Measurements from ENCODE around the gene DEFB131A. TPM values are rescaled to one million over a fixed set of nuclear protein-coding genes. Genes with fewer than 3 reads are reported as not detected.
A peak's percentile ranks its signal among the peaks of the same experiment; 100 is the strongest.
"Not testable (repeated sequence)": the region's sequence is repeated elsewhere in the genome, so short reads cannot be mapped to it uniquely, and the experiment has no call there.

The DEFB131A gene
- total RNA-seq, 1 donor from 2014 or later = not detected

DNA sequence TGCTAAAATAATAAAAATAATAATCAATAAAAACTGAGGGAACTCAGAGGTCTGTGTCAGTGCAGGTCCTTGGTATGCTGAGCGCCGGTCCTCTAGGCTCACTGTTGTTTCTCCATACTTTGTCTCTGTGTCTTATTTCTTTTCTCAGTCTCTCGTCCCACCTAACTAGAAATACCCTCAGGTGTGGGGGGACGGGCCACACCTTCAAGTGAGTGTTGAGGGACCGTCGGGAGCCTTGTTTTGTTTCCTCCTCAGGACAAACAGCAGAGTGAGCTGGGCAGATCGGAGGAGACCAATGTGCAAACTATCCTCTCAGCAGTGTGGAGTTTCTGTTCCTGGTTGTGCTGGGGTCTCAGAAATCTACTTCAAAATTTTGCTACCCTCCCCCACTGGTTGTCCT is 46.3 kb downstream of the DEFB131A start:
- intact Hi-C loops (cut with DNase I); ATAC-seq (ENCODE audit: poor library complexity): not testable (repeated sequence)

DNA sequence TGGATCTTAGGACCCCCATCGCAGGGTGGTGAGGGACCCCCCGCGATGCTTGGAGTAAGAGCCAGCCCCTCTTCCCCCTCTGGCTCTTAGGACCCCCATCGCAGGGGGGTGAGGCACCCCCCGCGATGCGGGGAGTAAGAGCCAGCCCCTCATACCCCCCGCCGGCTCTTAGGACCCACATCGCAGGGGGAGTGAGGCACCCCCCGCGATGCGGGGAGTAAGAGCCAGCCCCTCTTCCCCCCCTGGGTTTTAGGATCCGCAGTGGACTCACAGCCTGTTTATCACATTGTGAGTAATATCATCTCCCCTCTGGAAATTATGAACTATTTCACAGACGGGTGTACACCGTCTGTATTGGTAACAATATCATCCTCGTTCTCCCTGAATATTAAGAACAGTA is 46.8 kb downstream of the DEFB131A start:
- intact Hi-C loops (cut with DNase I); DNase-seq; ATAC-seq (ENCODE audit: poor library complexity): not testable (repeated sequence)

More for the DNA sequence above, 46.3 kb downstream of the DEFB131A start:
- DNase-seq = not testable (repeated sequence)

- DNase-seq; ATAC-seq (ENCODE audit: poor library complexity); intact Hi-C loops (cut with DNase I): not testable (repeated sequence)
These were observed 49.4 kb downstream of the DEFB131A start for GRCh38 chr4:9493589-9493988.

- DNase-seq; ATAC-seq (ENCODE audit: poor library complexity); intact Hi-C loops (cut with DNase I): not testable (repeated sequence)
These were observed 50.2 kb downstream of the DEFB131A start for GRCh38 chr4:9494256-9495035.

DNA sequence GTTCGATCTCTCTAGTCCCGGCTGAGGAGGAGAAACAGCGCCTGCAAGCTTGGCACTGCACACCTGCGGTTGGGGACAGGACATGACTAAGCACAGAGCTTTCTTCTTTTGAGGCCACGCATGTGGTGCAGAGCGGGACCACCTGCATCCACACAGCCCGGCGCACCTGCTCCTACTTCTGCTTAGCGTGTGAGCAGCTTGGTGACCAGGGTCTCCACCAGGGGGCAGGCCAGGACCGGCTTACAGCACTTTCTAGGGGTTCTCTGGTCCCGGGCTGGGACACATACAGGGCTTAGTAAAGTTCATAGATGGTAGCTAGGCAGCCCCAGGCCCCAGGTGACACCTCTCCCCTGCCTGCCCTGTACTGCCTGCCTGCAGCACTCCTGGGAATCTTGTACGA is 51.2 kb downstream of the DEFB131A start:
- DNase-seq = peak; percentile 66
- intact Hi-C loops (cut with DNase I); ATAC-seq (ENCODE audit: poor library complexity): not testable (repeated sequence)

DNA sequence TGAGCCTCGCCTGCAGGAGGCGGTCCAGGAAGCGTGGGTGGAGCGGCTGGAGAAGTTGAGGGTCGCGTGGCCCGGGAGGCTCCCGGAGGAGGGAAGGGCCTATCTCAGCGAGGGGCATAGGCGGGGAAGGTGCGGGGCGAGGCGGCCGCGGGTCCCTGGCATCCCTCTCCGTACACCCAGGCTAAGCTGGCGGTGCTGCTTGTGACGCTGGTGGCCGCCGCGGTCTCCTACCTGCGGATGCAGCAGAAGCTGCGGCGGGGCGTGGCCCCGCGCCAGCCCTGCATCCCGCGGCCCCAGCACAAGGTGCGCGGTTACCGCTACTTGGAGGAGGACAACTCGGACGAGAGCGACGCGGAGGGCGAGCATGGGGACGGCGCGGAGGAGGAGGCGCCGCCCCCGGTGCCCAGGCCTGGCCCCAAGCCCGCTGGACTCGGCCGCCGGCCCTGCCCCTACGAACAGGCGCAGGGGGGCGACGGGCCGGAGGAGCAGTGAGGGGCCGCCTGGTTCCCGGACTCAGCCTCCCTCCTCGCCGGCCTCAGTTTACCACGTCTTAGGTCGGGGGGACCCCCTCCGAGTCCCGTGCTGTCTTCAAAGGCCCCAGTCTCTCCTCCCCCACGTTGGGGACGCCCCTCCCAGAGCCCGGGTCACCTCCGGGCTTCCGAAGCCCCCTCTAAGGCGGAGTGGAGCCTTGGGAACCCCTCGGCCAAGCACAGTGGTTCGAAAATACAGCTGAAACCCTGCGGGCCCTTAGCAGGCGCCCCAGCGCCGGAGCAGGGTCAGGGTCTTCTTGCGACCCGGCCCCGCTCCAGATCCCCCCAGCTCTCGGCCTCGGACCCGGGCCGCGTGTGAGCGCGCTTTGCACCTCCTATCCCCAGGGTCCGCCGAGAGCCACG is 53.6 kb downstream of the DEFB131A start:
- ATAC-seq (ENCODE audit: poor library complexity); DNase-seq; intact Hi-C loops (cut with DNase I): not testable (repeated sequence)

GRCh38 chr4:9498468-9499040 is 54.3 kb downstream of the DEFB131A start:
- DNase-seq; intact Hi-C loops (cut with DNase I); ATAC-seq (ENCODE audit: poor library complexity): not testable (repeated sequence)

GRCh38 chr4:9499974-9500487 is 55.8 kb downstream of the DEFB131A start:
- intact Hi-C loops (cut with DNase I); ATAC-seq (ENCODE audit: poor library complexity); DNase-seq: not testable (repeated sequence)

Other genes with a start within 250 kb of the DEFB131A start
- not detected for gene USP17L10, start 233.8 kb upstream of the DEFB131A start, total RNA-seq
- not detected for gene USP17L11, start 229.0 kb upstream of the DEFB131A start, total RNA-seq
- not detected for gene USP17L12, start 224.3 kb upstream of the DEFB131A start, total RNA-seq
- gene USP17L13, start 219.5 kb upstream of the DEFB131A start, total RNA-seq = not detected
- gene USP17L15, start 210.0 kb upstream of the DEFB131A start, total RNA-seq = not detected
- not detected for gene USP17L17, start 200.5 kb upstream of the DEFB131A start, total RNA-seq
- not detected for gene USP17L18, start 195.8 kb upstream of the DEFB131A start, total RNA-seq
- gene USP17L19, start 191.0 kb upstream of the DEFB131A start, total RNA-seq = not detected
- not detected for gene USP17L20, start 186.3 kb upstream of the DEFB131A start, total RNA-seq
- not detected for gene USP17L21, start 181.5 kb upstream of the DEFB131A start, total RNA-seq
- not detected for gene USP17L22, start 176.8 kb upstream of the DEFB131A start, total RNA-seq
- not detected for gene USP17L24, start 119.2 kb upstream of the DEFB131A start, total RNA-seq
- not detected for gene USP17L25, start 114.5 kb upstream of the DEFB131A start, total RNA-seq
- not detected for gene USP17L26, start 109.8 kb upstream of the DEFB131A start, total RNA-seq
- gene USP17L5, start 105.0 kb upstream of the DEFB131A start, total RNA-seq = not detected
- gene USP17L27, start 100.3 kb upstream of the DEFB131A start, total RNA-seq = not detected
- gene USP17L28, start 95.5 kb upstream of the DEFB131A start, total RNA-seq = not detected
- not detected for gene USP17L29, start 90.8 kb upstream of the DEFB131A start, total RNA-seq
- not detected for gene USP17L30, start 81.3 kb upstream of the DEFB131A start, total RNA-seq

All from Right ventricle myocardium superior (tissue), 1 donor.